H1 (cell line): ENCODE measurements around the gene FNDC11. TPM values are rescaled to one million over a fixed set of nuclear protein-coding genes. Genes with fewer than 3 reads are reported as not detected.

ENCODE experiments used
- ASH2L ChIP-seq: fragments of 200-600, 300-600 bp; sonication (generic); IDR thresholded peaks from one replicate; pipeline ENCODE4 v1.7.1; 2017; ENCODE audit warnings: low read length
- NRF1 ChIP-seq: IDR thresholded peaks from 2 replicates; pipeline ENCODE4 v1.6.1; 2011; ENCODE audit warnings: mild to moderate bottlenecking, low read depth, low read length, improper control_type of control experiment
- SUZ12 ChIP-seq: fragments of 200-600 bp; sonication (generic); IDR thresholded peaks from 2 replicates; pipeline ENCODE4 v1.6.1; 2012; ENCODE audit warnings: mild to moderate bottlenecking, inconsistent platforms, low read length, moderate library complexity, mixed read lengths
- polyA plus RNA-seq, 7 experiments: library from polyadenylated mRNA; depleted of rRNA in 3 of 7; stranded (reverse) in 5 of 7; unstranded in 2 of 7; fragments of >200 nt in 5 of 7; fragments of 200-250 nt in 2 of 7; gene quantifications; 1 replicate in 5 of 7; 2 replicates in 1 of 7; 4 replicates in 1 of 7; pipeline versions ENCODE4 v1.2.1 to v1.2.3, GENCODE V29; 2011 to 2013; ENCODE audit warnings: missing spikeins in 2 of 7, mixed read lengths in 2 of 7
- total RNA-seq: library from RNA; stranded (reverse); fragmentation: NEBNext Ultra II Directional; extraction: Animal tissue kit (Norgen Biotek cat#: 25700); gene quantifications from 2 replicates; pipeline ENCODE4 v1.2.1, GENCODE V29; 2021
- TF ChIP-seq, protein P1 (sequence below): fragments of 300-600 bp; sonication (generic); IDR thresholded peaks from 2 replicates; pipeline ENCODE4 v1.7.1; 2012; ENCODE audit warnings: low read length, moderate library complexity, mild to moderate bottlenecking, inconsistent platforms; ENCODE audit not compliant: insufficient replicate concordance
- TF ChIP-seq, protein P2 (sequence below): IDR thresholded peaks from 2 replicates; pipeline ENCODE4 v1.6.1; 2011; ENCODE audit warnings: low read depth, mild to moderate bottlenecking, low read length; ENCODE audit not compliant: insufficient read depth

The FNDC11 gene
- total and polyA plus RNA-seq, 2 of the 8 experiments (the other 6 are each of a cell fraction or from before 2014, with no cell fraction given): 2.6 to 8.8 TPM

DNA sequence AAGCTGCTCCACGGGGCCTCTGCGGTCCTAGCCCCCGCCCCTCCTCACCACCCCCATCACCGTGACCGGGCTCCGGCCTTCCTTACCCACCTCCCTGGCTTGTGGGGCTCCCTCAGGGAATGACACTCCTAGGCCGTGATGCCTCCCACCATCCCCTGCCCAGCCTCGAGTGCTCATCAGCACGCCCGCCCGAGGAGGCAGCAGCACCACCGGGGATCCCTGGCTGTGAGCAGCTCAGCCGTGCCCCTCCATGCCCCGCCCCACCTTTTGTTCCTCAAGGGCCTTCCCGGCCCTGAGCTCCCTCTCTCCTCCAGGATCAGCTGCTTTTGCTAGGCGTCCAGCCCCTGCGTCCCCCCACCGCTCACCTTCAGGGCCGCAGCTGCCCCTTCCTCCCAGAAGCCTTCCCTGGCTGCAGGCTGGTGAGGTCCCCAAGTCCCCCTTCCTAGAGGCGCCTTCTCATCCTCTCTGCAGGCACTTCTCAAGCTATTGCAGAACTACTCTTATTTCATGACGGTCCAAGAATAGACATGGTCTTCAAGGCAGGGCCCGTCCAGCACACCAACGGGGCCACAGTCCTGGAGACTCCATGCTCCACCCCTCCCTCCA, 3.0 kb downstream of the FNDC11 start (continued):
- TF ChIP-seq, protein P1, sequence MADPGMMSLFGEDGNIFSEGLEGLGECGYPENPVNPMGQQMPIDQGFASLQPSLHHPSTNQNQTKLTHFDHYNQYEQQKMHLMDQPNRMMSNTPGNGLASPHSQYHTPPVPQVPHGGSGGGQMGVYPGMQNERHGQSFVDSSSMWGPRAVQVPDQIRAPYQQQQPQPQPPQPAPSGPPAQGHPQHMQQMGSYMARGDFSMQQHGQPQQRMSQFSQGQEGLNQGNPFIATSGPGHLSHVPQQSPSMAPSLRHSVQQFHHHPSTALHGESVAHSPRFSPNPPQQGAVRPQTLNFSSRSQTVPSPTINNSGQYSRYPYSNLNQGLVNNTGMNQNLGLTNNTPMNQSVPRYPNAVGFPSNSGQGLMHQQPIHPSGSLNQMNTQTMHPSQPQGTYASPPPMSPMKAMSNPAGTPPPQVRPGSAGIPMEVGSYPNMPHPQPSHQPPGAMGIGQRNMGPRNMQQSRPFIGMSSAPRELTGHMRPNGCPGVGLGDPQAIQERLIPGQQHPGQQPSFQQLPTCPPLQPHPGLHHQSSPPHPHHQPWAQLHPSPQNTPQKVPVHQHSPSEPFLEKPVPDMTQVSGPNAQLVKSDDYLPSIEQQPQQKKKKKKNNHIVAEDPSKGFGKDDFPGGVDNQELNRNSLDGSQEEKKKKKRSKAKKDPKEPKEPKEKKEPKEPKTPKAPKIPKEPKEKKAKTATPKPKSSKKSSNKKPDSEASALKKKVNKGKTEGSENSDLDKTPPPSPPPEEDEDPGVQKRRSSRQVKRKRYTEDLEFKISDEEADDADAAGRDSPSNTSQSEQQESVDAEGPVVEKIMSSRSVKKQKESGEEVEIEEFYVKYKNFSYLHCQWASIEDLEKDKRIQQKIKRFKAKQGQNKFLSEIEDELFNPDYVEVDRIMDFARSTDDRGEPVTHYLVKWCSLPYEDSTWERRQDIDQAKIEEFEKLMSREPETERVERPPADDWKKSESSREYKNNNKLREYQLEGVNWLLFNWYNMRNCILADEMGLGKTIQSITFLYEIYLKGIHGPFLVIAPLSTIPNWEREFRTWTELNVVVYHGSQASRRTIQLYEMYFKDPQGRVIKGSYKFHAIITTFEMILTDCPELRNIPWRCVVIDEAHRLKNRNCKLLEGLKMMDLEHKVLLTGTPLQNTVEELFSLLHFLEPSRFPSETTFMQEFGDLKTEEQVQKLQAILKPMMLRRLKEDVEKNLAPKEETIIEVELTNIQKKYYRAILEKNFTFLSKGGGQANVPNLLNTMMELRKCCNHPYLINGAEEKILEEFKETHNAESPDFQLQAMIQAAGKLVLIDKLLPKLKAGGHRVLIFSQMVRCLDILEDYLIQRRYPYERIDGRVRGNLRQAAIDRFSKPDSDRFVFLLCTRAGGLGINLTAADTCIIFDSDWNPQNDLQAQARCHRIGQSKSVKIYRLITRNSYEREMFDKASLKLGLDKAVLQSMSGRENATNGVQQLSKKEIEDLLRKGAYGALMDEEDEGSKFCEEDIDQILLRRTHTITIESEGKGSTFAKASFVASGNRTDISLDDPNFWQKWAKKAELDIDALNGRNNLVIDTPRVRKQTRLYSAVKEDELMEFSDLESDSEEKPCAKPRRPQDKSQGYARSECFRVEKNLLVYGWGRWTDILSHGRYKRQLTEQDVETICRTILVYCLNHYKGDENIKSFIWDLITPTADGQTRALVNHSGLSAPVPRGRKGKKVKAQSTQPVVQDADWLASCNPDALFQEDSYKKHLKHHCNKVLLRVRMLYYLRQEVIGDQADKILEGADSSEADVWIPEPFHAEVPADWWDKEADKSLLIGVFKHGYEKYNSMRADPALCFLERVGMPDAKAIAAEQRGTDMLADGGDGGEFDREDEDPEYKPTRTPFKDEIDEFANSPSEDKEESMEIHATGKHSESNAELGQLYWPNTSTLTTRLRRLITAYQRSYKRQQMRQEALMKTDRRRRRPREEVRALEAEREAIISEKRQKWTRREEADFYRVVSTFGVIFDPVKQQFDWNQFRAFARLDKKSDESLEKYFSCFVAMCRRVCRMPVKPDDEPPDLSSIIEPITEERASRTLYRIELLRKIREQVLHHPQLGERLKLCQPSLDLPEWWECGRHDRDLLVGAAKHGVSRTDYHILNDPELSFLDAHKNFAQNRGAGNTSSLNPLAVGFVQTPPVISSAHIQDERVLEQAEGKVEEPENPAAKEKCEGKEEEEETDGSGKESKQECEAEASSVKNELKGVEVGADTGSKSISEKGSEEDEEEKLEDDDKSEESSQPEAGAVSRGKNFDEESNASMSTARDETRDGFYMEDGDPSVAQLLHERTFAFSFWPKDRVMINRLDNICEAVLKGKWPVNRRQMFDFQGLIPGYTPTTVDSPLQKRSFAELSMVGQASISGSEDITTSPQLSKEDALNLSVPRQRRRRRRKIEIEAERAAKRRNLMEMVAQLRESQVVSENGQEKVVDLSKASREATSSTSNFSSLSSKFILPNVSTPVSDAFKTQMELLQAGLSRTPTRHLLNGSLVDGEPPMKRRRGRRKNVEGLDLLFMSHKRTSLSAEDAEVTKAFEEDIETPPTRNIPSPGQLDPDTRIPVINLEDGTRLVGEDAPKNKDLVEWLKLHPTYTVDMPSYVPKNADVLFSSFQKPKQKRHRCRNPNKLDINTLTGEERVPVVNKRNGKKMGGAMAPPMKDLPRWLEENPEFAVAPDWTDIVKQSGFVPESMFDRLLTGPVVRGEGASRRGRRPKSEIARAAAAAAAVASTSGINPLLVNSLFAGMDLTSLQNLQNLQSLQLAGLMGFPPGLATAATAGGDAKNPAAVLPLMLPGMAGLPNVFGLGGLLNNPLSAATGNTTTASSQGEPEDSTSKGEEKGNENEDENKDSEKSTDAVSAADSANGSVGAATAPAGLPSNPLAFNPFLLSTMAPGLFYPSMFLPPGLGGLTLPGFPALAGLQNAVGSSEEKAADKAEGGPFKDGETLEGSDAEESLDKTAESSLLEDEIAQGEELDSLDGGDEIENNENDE: no peak
- TF ChIP-seq, protein P2, sequence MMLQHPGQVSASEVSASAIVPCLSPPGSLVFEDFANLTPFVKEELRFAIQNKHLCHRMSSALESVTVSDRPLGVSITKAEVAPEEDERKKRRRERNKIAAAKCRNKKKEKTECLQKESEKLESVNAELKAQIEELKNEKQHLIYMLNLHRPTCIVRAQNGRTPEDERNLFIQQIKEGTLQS: no peak
- TF ChIP-seq ASH2L (no peak), NRF1 (no peak), SUZ12 (no peak)
